HepG2 (cell line): ENCODE measurements around the gene GCDH. TPM values are rescaled to one million over a fixed set of nuclear protein-coding genes. Genes with fewer than 3 reads are reported as not detected.

Experiments used
- DBP ChIP-seq: sonication (generic); formaldehyde crosslinking; IDR thresholded peaks from 2 replicates; pipeline ENCODE4 v1.4.0; 2020; ENCODE audit warnings: missing genetic modification reagents; ENCODE audit errors: not compliant biosample characterization
- ETV6 ChIP-seq: sonication (generic); formaldehyde crosslinking; conservative IDR thresholded peaks from 2 replicates; pipeline ENCODE4 v1.4.0; 2020; ENCODE audit warnings: missing genetic modification reagents
- GTF3A ChIP-seq: sonication (generic); formaldehyde crosslinking; conservative IDR thresholded peaks from 2 replicates; pipeline ENCODE4 v1.4.0; 2020; ENCODE audit warnings: mild to moderate bottlenecking, missing genetic modification reagents
- HES4 ChIP-seq: sonication (generic); formaldehyde crosslinking; IDR thresholded peaks from 2 replicates; pipeline ENCODE4 v1.9.0; 2021; ENCODE audit warnings: mild to moderate bottlenecking, missing genetic modification reagents, borderline replicate concordance
- SOX13 ChIP-seq, 3 experiments: fragments of 450-650 bp in 1 of 3; sonication (generic) in 1 of 3; formaldehyde crosslinking in 1 of 3; IDR thresholded peaks in 2 of 3; conservative IDR thresholded peaks in 1 of 3; 2 replicates each; pipeline versions ENCODE4 v1.5.0 to v1.6.1; 2016 to 2020; ENCODE audit warnings: antibody characterized with exemption in 1 of 3, mild to moderate bottlenecking in 1 of 3, missing compliant biosample characterization in 1 of 3, missing genetic modification reagents in 1 of 3, moderate library complexity in 1 of 3
- SPEN ChIP-seq: sonication (generic); formaldehyde crosslinking; IDR thresholded peaks from 2 replicates; pipeline ENCODE4 v1.5.1; 2020; ENCODE audit warnings: low read depth, mild to moderate bottlenecking, missing genetic modification reagents
- TOPORS ChIP-seq: sonication (generic); formaldehyde crosslinking; IDR thresholded peaks from 2 replicates; pipeline ENCODE4 v1.8.0; 2023; ENCODE audit warnings: mild to moderate bottlenecking, missing genetic modification reagents
- YEATS2 ChIP-seq: sonication (generic); formaldehyde crosslinking; IDR thresholded peaks from 2 replicates; pipeline ENCODE4 v1.4.0; 2020; ENCODE audit warnings: missing genetic modification reagents, borderline replicate concordance
- ZBTB46 ChIP-seq: sonication (generic); formaldehyde crosslinking; IDR thresholded peaks from 2 replicates; pipeline ENCODE4 v1.4.0; 2020; ENCODE audit warnings: mild to moderate bottlenecking, missing genetic modification reagents, borderline replicate concordance
- ZEB1 ChIP-seq: IDR thresholded peaks from 2 replicates; pipeline ENCODE4 v1.6.1; 2012; ENCODE audit warnings: mild to moderate bottlenecking, low read depth, inconsistent platforms; ENCODE audit not compliant: insufficient replicate concordance
- ZFP37 ChIP-seq: sonication (generic); formaldehyde crosslinking; IDR thresholded peaks from 2 replicates; pipeline ENCODE4 v1.4.0; 2020; ENCODE audit warnings: missing genetic modification reagents, borderline replicate concordance
- ZMYM2 ChIP-seq: sonication (generic); formaldehyde crosslinking; IDR thresholded peaks from 2 replicates; pipeline ENCODE4 v1.8.0; 2022; ENCODE audit warnings: mild to moderate bottlenecking, missing genetic modification reagents
- ZNF160 ChIP-seq: sonication (generic); formaldehyde crosslinking; IDR thresholded peaks from 2 replicates; pipeline ENCODE4 v1.8.0; 2022; ENCODE audit warnings: mild to moderate bottlenecking, inconsistent platforms, missing genetic modification reagents
- ZNF546 ChIP-seq: sonication (generic); formaldehyde crosslinking; conservative IDR thresholded peaks from 2 replicates; pipeline ENCODE4 v1.8.1; 2023; ENCODE audit warnings: mild to moderate bottlenecking, missing genetic modification reagents
- ZNF549 ChIP-seq: sonication (generic); formaldehyde crosslinking; IDR thresholded peaks from 2 replicates; pipeline ENCODE4 v1.5.0; 2020; ENCODE audit warnings: missing genetic modification reagents
- ZNF605 ChIP-seq: sonication (generic); formaldehyde crosslinking; IDR thresholded peaks from 2 replicates; pipeline ENCODE4 v1.8.0; 2022; ENCODE audit warnings: mild to moderate bottlenecking, missing genetic modification reagents
- ZNF652 ChIP-seq: IDR thresholded peaks from 2 replicates; pipeline ENCODE4 v1.6.1; 2016; ENCODE audit warnings: low read depth, borderline replicate concordance
- ZNF841 ChIP-seq: sonication (generic); formaldehyde crosslinking; IDR thresholded peaks from 2 replicates; pipeline ENCODE4 v1.8.1; 2023; ENCODE audit warnings: missing genetic modification reagents, borderline replicate concordance
- polyA plus RNA-seq, 8 experiments: library from polyadenylated mRNA; depleted of rRNA in 3 of 8; stranded (reverse) in 7 of 8; unstranded in 1 of 8; fragments of >200 nt; fragmentation: Illumina TruSeq in 4 of 8; extraction: Trizol in 4 of 8; gene quantifications; 2 replicates each; pipeline versions ENCODE4 v1.2.1 to v1.2.3, GENCODE V29; 2011 to 2016; ENCODE audit warnings: low read depth in 4 of 8, missing spikeins in 1 of 8, mixed read lengths in 1 of 8; ENCODE audit not compliant: insufficient read depth in 1 of 8
- total RNA-seq, 5 experiments: library from RNA; depleted of rRNA; stranded (reverse); fragments of >200 nt; fragmentation: Illumina TruSeq; extraction: Trizol; gene quantifications; 2 replicates each; pipeline ENCODE4 v1.2.3, GENCODE V29; 2016; ENCODE audit warnings: low read depth in 1 of 5
- TF ChIP-seq, protein P1 (sequence below): sonication (generic); formaldehyde crosslinking; IDR thresholded peaks from 2 replicates; pipeline ENCODE4 v1.4.0; 2020; ENCODE audit warnings: missing genetic modification reagents
- TF ChIP-seq, protein P2 (sequence below): sonication (generic); formaldehyde crosslinking; IDR thresholded peaks from 2 replicates; pipeline ENCODE4 v1.8.0; 2022; ENCODE audit warnings: mild to moderate bottlenecking, missing genetic modification reagents, moderate library complexity

The GCDH gene
- total and polyA plus RNA-seq, 2 of the 13 experiments (the other 11 are each of a cell fraction or from before 2014, with no cell fraction given): 15.1 to 38.0 TPM

DNA sequence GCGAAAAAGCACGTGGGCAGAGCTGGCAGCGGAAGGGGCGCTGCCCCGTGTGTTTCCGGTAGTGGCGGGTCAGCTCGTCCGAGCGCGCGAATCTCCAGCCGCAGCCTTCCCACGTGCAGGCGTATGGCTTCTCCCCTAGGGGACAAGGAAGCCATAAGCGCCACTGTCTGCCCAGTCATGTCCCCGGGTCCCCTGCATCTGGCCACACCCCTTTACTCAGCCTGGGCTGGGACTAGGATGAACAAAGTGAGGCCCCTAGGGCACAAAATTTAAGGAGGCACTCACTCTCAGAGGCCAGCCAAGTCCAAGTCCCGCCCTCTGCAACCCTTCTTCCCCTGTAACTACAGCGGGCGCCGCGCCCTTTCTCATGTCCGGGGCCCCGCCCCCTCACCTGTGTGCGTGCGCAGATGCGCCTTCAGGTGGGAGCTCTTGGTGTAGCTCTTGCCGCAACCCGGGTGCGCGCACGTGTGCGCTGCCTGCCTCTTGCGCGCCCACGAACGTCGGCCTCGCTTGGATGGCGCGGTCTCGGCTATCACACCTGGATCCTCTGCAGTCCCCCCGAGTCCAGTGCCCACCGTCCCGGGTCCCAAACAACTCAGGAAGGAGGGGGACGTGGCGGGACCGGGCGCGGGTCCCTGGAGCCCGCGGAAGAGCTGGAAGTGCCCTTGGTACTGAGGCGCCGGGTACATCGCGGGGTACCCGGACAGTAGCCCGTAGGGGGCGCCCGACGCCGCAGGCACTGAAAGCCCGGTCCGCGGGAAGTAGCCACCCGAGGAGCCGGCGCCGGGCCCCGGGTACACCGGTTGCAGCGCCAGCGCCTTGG, 5.8 kb upstream of the GCDH start (continued):
- TF ChIP-seq YEATS2 (CRISPR knock-in tag) (no peak), ZBTB46 (CRISPR knock-in tag) (no peak), SPEN (CRISPR knock-in tag) (peak; percentile 10; the same call in 1 of the 2 replicates), ZFP37 (no peak), ZNF605 (no peak), HES4 (CRISPR knock-in tag) (no peak), ETV6 (CRISPR knock-in tag) (no peak), DBP (no peak), ZNF160 (no peak), ZEB1 (peak; percentile 88), GTF3A (CRISPR knock-in tag) (no peak), ZNF652 (no peak), ZNF549 (CRISPR knock-in tag) (no peak), ZNF841 (CRISPR knock-in tag) (no peak), SOX13 (IDR thresholded peaks at IDR 0.05) (no peak), SOX13 (CRISPR knock-in tag; conservative IDR thresholded peaks at IDR 0.05 in 1 of 2, IDR thresholded peaks at IDR 0.05 in 1 of 2) (0 out of 4 replicates have a peak, but pooled peaks of 1 of the 2 experiments have one; percentile 4), TOPORS (CRISPR knock-in tag) (peak; percentile 81; the same call in 1 of the 2 replicates), ZMYM2 (CRISPR knock-in tag) (no peak), ZNF546 (CRISPR knock-in tag) (no peak)
- TF ChIP-seq, protein P1, sequence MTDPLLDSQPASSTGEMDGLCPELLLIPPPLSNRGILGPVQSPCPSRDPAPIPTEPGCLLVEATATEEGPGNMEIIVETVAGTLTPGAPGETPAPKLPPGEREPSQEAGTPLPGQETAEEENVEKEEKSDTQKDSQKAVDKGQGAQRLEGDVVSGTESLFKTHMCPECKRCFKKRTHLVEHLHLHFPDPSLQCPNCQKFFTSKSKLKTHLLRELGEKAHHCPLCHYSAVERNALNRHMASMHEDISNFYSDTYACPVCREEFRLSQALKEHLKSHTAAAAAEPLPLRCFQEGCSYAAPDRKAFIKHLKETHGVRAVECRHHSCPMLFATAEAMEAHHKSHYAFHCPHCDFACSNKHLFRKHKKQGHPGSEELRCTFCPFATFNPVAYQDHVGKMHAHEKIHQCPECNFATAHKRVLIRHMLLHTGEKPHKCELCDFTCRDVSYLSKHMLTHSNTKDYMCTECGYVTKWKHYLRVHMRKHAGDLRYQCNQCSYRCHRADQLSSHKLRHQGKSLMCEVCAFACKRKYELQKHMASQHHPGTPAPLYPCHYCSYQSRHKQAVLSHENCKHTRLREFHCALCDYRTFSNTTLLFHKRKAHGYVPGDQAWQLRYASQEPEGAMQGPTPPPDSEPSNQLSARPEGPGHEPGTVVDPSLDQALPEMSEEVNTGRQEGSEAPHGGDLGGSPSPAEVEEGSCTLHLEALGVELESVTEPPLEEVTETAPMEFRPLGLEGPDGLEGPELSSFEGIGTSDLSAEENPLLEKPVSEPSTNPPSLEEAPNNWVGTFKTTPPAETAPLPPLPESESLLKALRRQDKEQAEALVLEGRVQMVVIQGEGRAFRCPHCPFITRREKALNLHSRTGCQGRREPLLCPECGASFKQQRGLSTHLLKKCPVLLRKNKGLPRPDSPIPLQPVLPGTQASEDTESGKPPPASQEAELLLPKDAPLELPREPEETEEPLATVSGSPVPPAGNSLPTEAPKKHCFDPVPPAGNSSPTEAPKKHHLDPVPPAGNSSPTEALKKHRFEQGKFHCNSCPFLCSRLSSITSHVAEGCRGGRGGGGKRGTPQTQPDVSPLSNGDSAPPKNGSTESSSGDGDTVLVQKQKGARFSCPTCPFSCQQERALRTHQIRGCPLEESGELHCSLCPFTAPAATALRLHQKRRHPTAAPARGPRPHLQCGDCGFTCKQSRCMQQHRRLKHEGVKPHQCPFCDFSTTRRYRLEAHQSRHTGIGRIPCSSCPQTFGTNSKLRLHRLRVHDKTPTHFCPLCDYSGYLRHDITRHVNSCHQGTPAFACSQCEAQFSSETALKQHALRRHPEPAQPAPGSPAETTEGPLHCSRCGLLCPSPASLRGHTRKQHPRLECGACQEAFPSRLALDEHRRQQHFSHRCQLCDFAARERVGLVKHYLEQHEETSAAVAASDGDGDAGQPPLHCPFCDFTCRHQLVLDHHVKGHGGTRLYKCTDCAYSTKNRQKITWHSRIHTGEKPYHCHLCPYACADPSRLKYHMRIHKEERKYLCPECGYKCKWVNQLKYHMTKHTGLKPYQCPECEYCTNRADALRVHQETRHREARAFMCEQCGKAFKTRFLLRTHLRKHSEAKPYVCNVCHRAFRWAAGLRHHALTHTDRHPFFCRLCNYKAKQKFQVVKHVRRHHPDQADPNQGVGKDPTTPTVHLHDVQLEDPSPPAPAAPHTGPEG (CRISPR knock-in tag): no peak
- TF ChIP-seq, protein P2, sequence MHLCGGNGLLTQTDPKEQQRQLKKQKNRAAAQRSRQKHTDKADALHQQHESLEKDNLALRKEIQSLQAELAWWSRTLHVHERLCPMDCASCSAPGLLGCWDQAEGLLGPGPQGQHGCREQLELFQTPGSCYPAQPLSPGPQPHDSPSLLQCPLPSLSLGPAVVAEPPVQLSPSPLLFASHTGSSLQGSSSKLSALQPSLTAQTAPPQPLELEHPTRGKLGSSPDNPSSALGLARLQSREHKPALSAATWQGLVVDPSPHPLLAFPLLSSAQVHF (CRISPR knock-in tag): no peak
